Measurements from ENCODE around the gene HGD. TPM values are rescaled to one million over a fixed set of nuclear protein-coding genes. Genes with fewer than 3 reads are reported as not detected.

The HGD gene
- total RNA-seq, 4 donors from 2014 or later: 1.7 to 5.1 (median 2.1) TPM; not detected in 1

DNA sequence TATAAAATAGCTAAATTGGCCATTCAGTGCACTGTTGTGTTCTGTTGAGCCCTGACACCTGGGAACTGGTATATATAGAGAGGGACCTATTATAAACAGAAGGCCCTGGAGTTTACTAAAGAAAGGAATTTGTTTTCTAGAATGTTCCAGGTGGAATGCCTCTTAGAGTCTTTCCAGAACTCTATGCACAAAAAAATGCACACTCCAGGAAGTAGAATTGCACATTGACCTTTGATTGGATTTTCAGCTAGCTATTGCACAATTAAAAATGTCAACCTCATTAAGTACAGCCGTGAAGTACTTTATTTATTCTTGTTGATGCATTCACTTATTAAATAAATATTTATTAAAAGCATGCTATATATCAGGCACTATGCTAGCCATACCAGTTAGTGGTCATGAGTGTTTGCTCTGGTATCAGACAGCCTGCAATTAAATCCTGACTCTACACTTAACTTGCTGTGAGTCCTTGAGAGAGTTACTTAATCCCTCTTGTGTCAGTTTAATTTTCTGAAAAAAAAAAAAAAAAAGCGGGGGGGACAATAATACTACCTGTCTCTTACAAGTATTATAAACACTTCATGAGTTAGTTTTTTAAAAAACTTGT, 45.1 kb downstream of the HGD start:
- Histone ChIP-seq H3K36me3 (no peaks in the 10 kb centered on the region), H3K4me3 (no peak overlapping the region), H3K9me3 (no peaks in the 10 kb centered on the region), H3K27ac (no peak overlapping the region), H3K27me3 (no peaks in the 10 kb centered on the region), H3K4me1 (peaks cover 4% of the 10 kb centered on the region)
- 75% methylated on average over 2 of the region's 2 CpGs for WGBS
- TF ChIP-seq POLR2AphosphoS5 (IDR thresholded peaks at IDR 0.05) (no peak), POLR2A (IDR thresholded peaks at IDR 0.05) (no peak), CTCF (IDR thresholded peaks at IDR 0.05) (no peak), EP300 (IDR thresholded peaks at IDR 0.05) (no peak)
- DNase-seq (ENCODE audit: low spot score in 2 of 2): no peak

DNA sequence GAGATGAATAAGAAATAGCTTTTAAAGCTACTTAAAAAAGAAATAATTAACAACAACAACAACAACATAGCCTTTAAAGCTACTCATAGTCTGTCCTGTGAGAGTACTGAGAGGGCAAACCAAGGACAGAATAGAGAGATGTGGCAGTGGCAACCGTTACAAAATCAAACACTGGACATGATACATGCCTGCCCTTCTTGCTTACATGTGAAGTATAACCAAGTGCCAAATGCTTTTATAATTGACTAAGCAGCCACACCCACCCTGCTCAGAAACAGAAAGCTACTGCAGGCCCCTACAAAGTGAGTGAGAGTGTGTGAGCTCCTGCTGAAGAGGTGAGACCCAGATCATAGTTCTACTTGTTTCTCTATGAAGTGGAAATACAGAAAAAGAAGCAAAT, 47.5 kb downstream of the HGD start:
- no peak overlapping the region for H3K27ac ChIP-seq
- H3K27me3 ChIP-seq: no peaks in the 10 kb centered on the region
- 0% methylated on average over 1 of the region's 1 CpG for WGBS
- H3K4me3 ChIP-seq: no peak overlapping the region
- no peak for TF ChIP-seq EP300 (IDR thresholded peaks at IDR 0.05)
- TF ChIP-seq POLR2A (IDR thresholded peaks at IDR 0.05): no peak
- no peak for TF ChIP-seq CTCF (IDR thresholded peaks at IDR 0.05)
- TF ChIP-seq POLR2AphosphoS5 (IDR thresholded peaks at IDR 0.05): no peak
- no peaks in the 10 kb centered on the region for H3K36me3 ChIP-seq
- H3K4me1 ChIP-seq: peaks cover 4% of the 10 kb centered on the region
- no peak for DNase-seq (ENCODE audit: low spot score in 2 of 2)
- no peaks in the 10 kb centered on the region for H3K9me3 ChIP-seq

- H3K9me3 ChIP-seq: peaks cover 10% of the 10 kb centered on the region
- H3K27me3 ChIP-seq: no peaks in the 10 kb centered on the region
- no peak overlapping the region for H3K27ac ChIP-seq
- no peak for DNase-seq (ENCODE audit: low spot score in 2 of 2)
- no peaks in the 10 kb centered on the region for H3K4me1 ChIP-seq
- H3K4me3 ChIP-seq: no peak overlapping the region
- TF ChIP-seq EP300 (IDR thresholded peaks at IDR 0.05): no peak
- TF ChIP-seq POLR2A (IDR thresholded peaks at IDR 0.05): no peak
- no peak for TF ChIP-seq CTCF (IDR thresholded peaks at IDR 0.05)
- TF ChIP-seq POLR2AphosphoS5 (IDR thresholded peaks at IDR 0.05): no peak
- H3K36me3 ChIP-seq: no peaks in the 10 kb centered on the region
Measured at GRCh38 chr3:120625159-120625586, 56.9 kb downstream of the HGD start.

DNA sequence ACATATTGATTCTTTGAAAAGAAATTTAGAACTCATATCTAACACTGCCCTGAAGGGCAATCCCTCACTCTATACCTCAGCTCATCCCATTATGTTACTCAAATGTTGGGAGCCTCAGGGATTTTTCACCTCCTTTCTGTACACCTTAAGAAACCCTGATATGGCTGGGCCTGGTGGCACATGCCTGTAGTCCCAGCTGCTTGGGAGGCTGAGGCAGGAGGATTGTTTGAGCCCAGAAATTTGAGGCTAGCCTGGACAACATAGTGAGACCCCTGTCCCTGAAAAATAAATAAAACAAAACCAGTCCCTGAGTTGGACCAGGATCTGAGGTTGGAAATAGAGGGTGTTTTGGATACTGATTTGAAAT, 58.3 kb downstream of the HGD start:
- H3K27ac ChIP-seq: no peak overlapping the region
- TF ChIP-seq POLR2A (IDR thresholded peaks at IDR 0.05) (no peak), CTCF (IDR thresholded peaks at IDR 0.05) (no peak), EP300 (IDR thresholded peaks at IDR 0.05) (no peak), POLR2AphosphoS5 (IDR thresholded peaks at IDR 0.05) (no peak)
- DNase-seq (ENCODE audit: low spot score in 2 of 2): no peak
- no peaks in the 10 kb centered on the region for H3K36me3 ChIP-seq
- no peaks in the 10 kb centered on the region for H3K27me3 ChIP-seq
- no peak overlapping the region for H3K4me3 ChIP-seq
- peaks cover 10% of the 10 kb centered on the region for H3K9me3 ChIP-seq
- H3K4me1 ChIP-seq: no peaks in the 10 kb centered on the region

- Histone ChIP-seq H3K27me3 (no peaks in the 10 kb centered on the region), H3K9me3 (peaks cover 10% of the 10 kb centered on the region), H3K27ac (no peak overlapping the region), H3K4me1 (no peaks in the 10 kb centered on the region), H3K4me3 (no peak overlapping the region), H3K36me3 (no peaks in the 10 kb centered on the region)
- TF ChIP-seq CTCF (IDR thresholded peaks at IDR 0.05) (no peak), POLR2AphosphoS5 (IDR thresholded peaks at IDR 0.05) (no peak), EP300 (IDR thresholded peaks at IDR 0.05) (no peak), POLR2A (IDR thresholded peaks at IDR 0.05) (no peak)
- WGBS: 79% methylated on average over 12 of the region's 12 CpGs
- no peak for DNase-seq (ENCODE audit: low spot score in 2 of 2)
Measured at GRCh38 chr3:120622870-120623726, 58.9 kb downstream of the HGD start.
